Astrocyte (in vitro differentiated cells and primary cell): Measurements from ENCODE around the gene PRORP. TPM values are rescaled to one million over a fixed set of nuclear protein-coding genes. Genes with fewer than 3 reads are reported as not detected.

Experiments used
- DNase-seq: peaks from one replicate; pipeline ENCODE4 v3.0.0-alpha.2; 2010; ENCODE audit warnings: low read depth
- FAIRE-seq: peaks from 2 replicates; lab custom pipeline; 2011; peaks lifted over from hg19 to GRCh38; lab: Jason Lieb, UNC
- H2AFZ ChIP-seq: 2 replicates; pipeline ENCODE4 v1.6.0; 2012; ENCODE audit warnings: low read depth, low read length, inconsistent platforms
- H3K27ac ChIP-seq: 2 replicates; pipeline ENCODE4 v1.5.1; 2011; ENCODE audit warnings: low read depth, low read length, inconsistent platforms
- H3K27me3 ChIP-seq: 2 replicates; pipeline ENCODE4 v1.6.0; 2011; ENCODE audit warnings: low read length, inconsistent platforms; ENCODE audit not compliant: insufficient read depth
- H3K36me3 ChIP-seq: 2 replicates; pipeline ENCODE4 v1.5.1; 2011; ENCODE audit warnings: low read length, inconsistent platforms; ENCODE audit not compliant: insufficient read depth
- H3K4me1 ChIP-seq: 2 replicates; pipeline ENCODE4 v1.5.1; 2011; ENCODE audit warnings: low read length, inconsistent platforms; ENCODE audit not compliant: insufficient read depth
- H3K4me2 ChIP-seq: 2 replicates; pipeline ENCODE4 v1.6.0; 2012; ENCODE audit warnings: low read length, inconsistent platforms
- H3K4me3 ChIP-seq: 2 replicates; pipeline ENCODE4 v1.5.1; 2011; ENCODE audit warnings: low read depth, mild to moderate bottlenecking, low read length, inconsistent platforms; ENCODE audit not compliant: insufficient read depth
- H3K79me2 ChIP-seq: 2 replicates; pipeline ENCODE4 v1.6.0; 2012; ENCODE audit warnings: mild to moderate bottlenecking, low read length, inconsistent platforms; ENCODE audit not compliant: insufficient read depth
- H3K9ac ChIP-seq: 2 replicates; pipeline ENCODE4 v1.6.0; 2012; ENCODE audit warnings: mild to moderate bottlenecking, low read length, inconsistent platforms
- H3K9me3 ChIP-seq: 2 replicates; pipeline ENCODE4 v1.5.1; 2012; ENCODE audit warnings: low read depth, mild to moderate bottlenecking, low read length, inconsistent platforms; ENCODE audit not compliant: insufficient read depth
- H4K20me1 ChIP-seq: 2 replicates; pipeline ENCODE4 v1.6.0; 2012; ENCODE audit warnings: low read length, inconsistent platforms; ENCODE audit not compliant: insufficient read depth
- H3K27ac Mint-ChIP-seq: one replicate; pipeline ENCODE4 v1.8.0; 2021; ENCODE audit warnings: mild to moderate bottlenecking, mixed read lengths; ENCODE audit not compliant: unreplicated experiment
- H3K27me3 Mint-ChIP-seq: one replicate; pipeline ENCODE4 v1.8.0; 2021; ENCODE audit warnings: low read depth, mixed read lengths; ENCODE audit not compliant: unreplicated experiment
- H3K36me3 Mint-ChIP-seq: one replicate; pipeline ENCODE4 v1.8.0; 2021; ENCODE audit warnings: low read depth, mixed read lengths; ENCODE audit not compliant: unreplicated experiment
- H3K4me1 Mint-ChIP-seq: one replicate; pipeline ENCODE4 v1.8.0; 2021; ENCODE audit warnings: low read depth, mixed read lengths; ENCODE audit not compliant: unreplicated experiment
- H3K4me3 Mint-ChIP-seq: one replicate; pipeline ENCODE4 v1.8.0; 2021; ENCODE audit warnings: mild to moderate bottlenecking, moderate library complexity, mixed read lengths; ENCODE audit not compliant: unreplicated experiment
- H3K9me3 Mint-ChIP-seq: one replicate; pipeline ENCODE4 v1.8.0; 2021; ENCODE audit warnings: mild to moderate bottlenecking, mixed read lengths; ENCODE audit not compliant: unreplicated experiment
- EZH2 ChIP-seq: IDR thresholded peaks from 2 replicates; pipeline ENCODE4 v1.6.1; 2012; ENCODE audit warnings: mild to moderate bottlenecking, low read length, inconsistent platforms; ENCODE audit not compliant: insufficient read depth
- total RNA-seq: library from RNA; stranded (reverse); gene quantifications from 2 replicates; pipeline ENCODE4 v1.2.1, GENCODE V29; 2021
- TF ChIP-seq, protein P1 (sequence below): IDR thresholded peaks from 2 replicates; pipeline ENCODE4 v1.5.1; 2011; ENCODE audit warnings: low read depth, mild to moderate bottlenecking, inconsistent platforms, low read length, moderate library complexity; ENCODE audit not compliant: insufficient read depth

PRORP gene
- total RNA-seq, 1 donor from 2014 or later, result 32.4 TPM

DNA sequence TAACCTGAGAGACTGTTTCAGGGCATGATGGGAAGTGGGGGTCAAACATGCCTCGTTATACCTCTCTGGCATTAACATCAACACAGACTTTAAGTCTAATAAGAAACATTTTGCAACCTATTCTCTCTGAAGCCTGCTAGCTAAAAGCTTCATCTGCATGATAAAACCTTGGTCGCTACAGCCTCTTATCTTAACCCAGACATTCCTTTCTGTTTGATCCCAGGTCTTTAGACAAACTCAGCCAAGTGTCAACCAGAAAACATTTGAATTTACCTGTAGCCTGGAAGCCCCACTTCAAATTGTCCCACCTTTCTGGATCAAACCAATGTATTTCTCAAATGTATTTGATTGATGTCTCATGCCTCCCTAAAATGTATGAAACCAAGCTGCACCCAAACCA is 9.7 kb upstream of the PRORP start:
- Histone ChIP-seq H3K79me2 (peaks cover 29% of the 10 kb centered on the region), H3K4me2 (no peak overlapping the region), H3K4me3 (no peak overlapping the region), H4K20me1 (peaks cover 6% of the 10 kb centered on the region), H3K9me3 (peaks cover 2% of the 10 kb centered on the region), H3K9ac (no peak overlapping the region), H2AFZ (no peak overlapping the region), H3K27ac (no peak overlapping the region), H3K36me3 (peaks cover 33% of the 10 kb centered on the region), H3K4me1 (no peaks in the 10 kb centered on the region), H3K27me3 (no peaks in the 10 kb centered on the region)
- no peak overlapping the region for H3K4me3 Mint-ChIP-seq
- H3K27ac Mint-ChIP-seq, result no peak overlapping the region
- FAIRE-seq (no peak), DNase-seq (no peak)
- H3K36me3 Mint-ChIP-seq, result peaks cover 32% of the 10 kb centered on the region
- H3K27me3 Mint-ChIP-seq, result no peaks in the 10 kb centered on the region
- TF ChIP-seq, protein P1, sequence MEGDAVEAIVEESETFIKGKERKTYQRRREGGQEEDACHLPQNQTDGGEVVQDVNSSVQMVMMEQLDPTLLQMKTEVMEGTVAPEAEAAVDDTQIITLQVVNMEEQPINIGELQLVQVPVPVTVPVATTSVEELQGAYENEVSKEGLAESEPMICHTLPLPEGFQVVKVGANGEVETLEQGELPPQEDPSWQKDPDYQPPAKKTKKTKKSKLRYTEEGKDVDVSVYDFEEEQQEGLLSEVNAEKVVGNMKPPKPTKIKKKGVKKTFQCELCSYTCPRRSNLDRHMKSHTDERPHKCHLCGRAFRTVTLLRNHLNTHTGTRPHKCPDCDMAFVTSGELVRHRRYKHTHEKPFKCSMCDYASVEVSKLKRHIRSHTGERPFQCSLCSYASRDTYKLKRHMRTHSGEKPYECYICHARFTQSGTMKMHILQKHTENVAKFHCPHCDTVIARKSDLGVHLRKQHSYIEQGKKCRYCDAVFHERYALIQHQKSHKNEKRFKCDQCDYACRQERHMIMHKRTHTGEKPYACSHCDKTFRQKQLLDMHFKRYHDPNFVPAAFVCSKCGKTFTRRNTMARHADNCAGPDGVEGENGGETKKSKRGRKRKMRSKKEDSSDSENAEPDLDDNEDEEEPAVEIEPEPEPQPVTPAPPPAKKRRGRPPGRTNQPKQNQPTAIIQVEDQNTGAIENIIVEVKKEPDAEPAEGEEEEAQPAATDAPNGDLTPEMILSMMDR, result no peak
- no peak for TF ChIP-seq EZH2
- peaks cover 4% of the 10 kb centered on the region for H3K4me1 Mint-ChIP-seq
- H3K9me3 Mint-ChIP-seq, result no peaks in the 10 kb centered on the region

DNA sequence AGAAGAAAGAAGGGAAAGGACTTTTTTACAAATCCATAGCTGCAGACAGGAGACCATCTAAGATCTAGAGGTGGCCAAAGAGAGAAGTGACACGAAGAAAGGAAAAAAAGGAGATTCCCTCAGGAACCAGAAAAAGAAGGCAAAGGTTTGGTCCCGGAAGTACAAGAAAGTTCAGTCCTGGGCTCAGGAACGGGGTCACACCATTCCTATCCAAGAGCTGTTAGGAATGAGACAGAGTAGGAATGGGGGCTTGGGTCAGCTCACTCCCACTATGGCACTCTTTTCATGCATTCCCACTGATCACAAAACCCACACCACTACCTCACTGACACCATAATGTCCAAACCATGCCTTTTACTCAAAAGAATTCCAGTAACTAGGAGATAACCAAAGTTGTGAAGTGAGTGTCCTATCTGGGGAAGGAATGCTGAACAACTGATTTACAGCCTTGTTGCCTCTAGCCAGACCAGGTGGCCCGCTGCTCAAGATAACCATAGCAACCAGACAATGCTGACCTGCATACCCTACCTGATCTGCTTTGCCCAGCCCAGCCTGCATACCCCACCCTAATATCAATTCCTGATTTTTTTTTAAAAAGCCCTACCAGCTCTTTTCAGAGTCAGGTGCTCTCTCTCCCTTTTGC is 8.9 kb upstream of the PRORP start:
- Histone ChIP-seq H3K36me3 (peaks cover 34% of the 10 kb centered on the region), H4K20me1 (peaks cover 6% of the 10 kb centered on the region), H3K9ac (no peak overlapping the region), H3K27ac (no peak overlapping the region), H3K79me2 (peaks cover 29% of the 10 kb centered on the region), H3K4me3 (no peak overlapping the region), H3K4me1 (no peaks in the 10 kb centered on the region), H3K9me3 (peaks cover 2% of the 10 kb centered on the region), H2AFZ (no peak overlapping the region), H3K27me3 (no peaks in the 10 kb centered on the region), H3K4me2 (no peak overlapping the region)
- no peak for DNase-seq
- H3K27ac Mint-ChIP-seq, result peak overlapping the region; percentile 19
- H3K4me3 Mint-ChIP-seq, result no peak overlapping the region
- H3K4me1 Mint-ChIP-seq, result peaks cover 4% of the 10 kb centered on the region
- TF ChIP-seq, protein P1, result no peak
- TF ChIP-seq EZH2, result no peak
- peaks cover 32% of the 10 kb centered on the region for H3K36me3 Mint-ChIP-seq
- no peaks in the 10 kb centered on the region for H3K27me3 Mint-ChIP-seq
- FAIRE-seq, result no peak
- H3K9me3 Mint-ChIP-seq, result no peaks in the 10 kb centered on the region

DNA sequence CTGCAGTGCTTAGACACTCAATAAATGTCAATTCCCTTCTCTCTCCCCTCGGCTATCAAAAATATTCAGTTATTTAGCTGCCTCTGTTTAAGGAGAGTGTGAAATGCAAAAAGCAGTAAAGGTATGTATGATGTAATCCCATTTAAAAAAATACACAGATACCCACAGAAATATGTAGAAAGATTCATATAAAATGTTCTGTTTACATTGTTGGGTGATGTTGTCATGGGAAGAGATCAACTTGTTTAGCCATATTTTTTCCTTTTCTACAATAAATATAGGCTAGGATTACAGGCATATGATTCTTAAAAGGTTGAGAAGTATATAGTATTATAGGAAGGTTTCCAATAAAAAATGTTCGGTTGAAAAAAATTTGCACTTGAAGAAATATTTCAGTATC is 8.3 kb upstream of the PRORP start:
- DNase-seq, result no peak
- Mint-ChIP-seq H3K36me3 (peaks cover 32% of the 10 kb centered on the region), H3K27ac (peak overlapping the region; percentile 35), H3K4me1 (peaks cover 4% of the 10 kb centered on the region), H3K4me3 (no peak overlapping the region), H3K9me3 (no peaks in the 10 kb centered on the region), H3K27me3 (no peaks in the 10 kb centered on the region)
- H3K27me3 ChIP-seq, result no peaks in the 10 kb centered on the region
- FAIRE-seq, result no peak
- H3K27ac ChIP-seq, result peak overlapping the region; percentile 42
- TF ChIP-seq EZH2, result no peak
- TF ChIP-seq, protein P1, result no peak
- H2AFZ ChIP-seq, result no peak overlapping the region
- H3K79me2 ChIP-seq, result peaks cover 29% of the 10 kb centered on the region
- peaks cover 6% of the 10 kb centered on the region for H4K20me1 ChIP-seq
- H3K9me3 ChIP-seq, result peaks cover 2% of the 10 kb centered on the region
- H3K4me3 ChIP-seq, result no peak overlapping the region
- no peak overlapping the region for H3K4me2 ChIP-seq
- no peak overlapping the region for H3K9ac ChIP-seq
- H3K4me1 ChIP-seq, result no peaks in the 10 kb centered on the region
- H3K36me3 ChIP-seq, result peaks cover 34% of the 10 kb centered on the region
